G401 (cell line): ENCODE data around the gene ACKR3. TPM values are rescaled to one million over a fixed set of nuclear protein-coding genes. Genes with fewer than 3 reads are reported as not detected.

Source experiments
- DNase-seq: peaks from one replicate; pipeline ENCODE4 v3.0.0-alpha.2; 2015; ENCODE audit warnings: low spot score
- in situ Hi-C: cut with HindIII; loops from 2 replicates; pipeline ENCODE4 v1.10.0; 2016; ENCODE audit warnings: low sequenced_read_pairs, mixed read lengths
- total RNA-seq: library from RNA; depleted of rRNA; stranded (reverse); fragments of >200 nt; shearing (Covaris generic); gene quantifications from 2 replicates; pipeline ENCODE4 v1.2.3, GENCODE V29; 2014

The ACKR3 gene
- total RNA-seq, 1 experiment from 2014 or later: not detected

DNA sequence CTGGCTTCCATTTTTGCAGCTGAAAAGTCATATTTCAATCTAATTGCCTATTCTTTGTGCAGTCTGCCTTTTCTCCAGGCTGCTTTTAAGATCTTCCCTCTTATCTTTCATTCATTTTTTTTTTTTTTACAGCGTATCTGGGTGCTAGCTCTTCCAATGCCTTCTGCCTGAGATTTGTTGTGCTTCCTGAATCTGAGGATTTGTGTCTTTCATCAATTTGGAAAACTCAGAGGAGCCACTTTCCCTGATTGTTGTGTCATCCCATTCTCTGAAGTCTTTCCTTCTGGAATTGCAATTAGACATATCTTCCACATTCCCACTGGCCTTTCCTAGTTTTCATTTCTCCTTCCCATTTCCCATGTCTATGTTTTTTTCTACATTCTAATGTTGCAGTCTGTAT lies 21.9 kb upstream of the ACKR3 start:
- in situ Hi-C loops: no loop called here
- DNase-seq: no peak

- DNase-seq: no peak
- in situ Hi-C loops: no loop called here
These were observed 21.3 kb upstream of the ACKR3 start for GRCh38 chr2:236548179-236548921.

- in situ Hi-C loops: no loop called here
- no peak for DNase-seq
These were observed 20.5 kb upstream of the ACKR3 start for GRCh38 chr2:236549165-236549564.

DNA sequence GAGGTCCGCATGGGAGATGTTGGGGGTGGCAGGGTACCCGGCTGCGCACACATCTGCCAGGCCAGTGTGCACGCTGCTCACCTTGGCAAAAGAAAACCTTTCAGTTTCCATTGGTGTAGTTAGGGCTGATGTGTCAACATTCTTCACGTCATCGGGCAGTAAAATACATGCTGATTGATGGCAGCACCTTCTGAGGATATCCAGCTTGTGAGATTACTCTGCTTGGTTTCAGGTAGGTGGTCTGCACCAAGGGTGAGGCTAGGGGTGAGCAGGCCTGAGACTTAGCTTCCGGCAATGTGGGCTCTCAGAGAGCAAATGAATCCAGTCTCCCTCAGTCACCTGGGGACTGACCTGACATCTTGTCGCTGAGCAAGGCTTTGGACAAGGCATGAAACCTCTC lies 19.3 kb upstream of the ACKR3 start:
- DNase-seq: no peak
- in situ Hi-C loops: no loop called here

DNA sequence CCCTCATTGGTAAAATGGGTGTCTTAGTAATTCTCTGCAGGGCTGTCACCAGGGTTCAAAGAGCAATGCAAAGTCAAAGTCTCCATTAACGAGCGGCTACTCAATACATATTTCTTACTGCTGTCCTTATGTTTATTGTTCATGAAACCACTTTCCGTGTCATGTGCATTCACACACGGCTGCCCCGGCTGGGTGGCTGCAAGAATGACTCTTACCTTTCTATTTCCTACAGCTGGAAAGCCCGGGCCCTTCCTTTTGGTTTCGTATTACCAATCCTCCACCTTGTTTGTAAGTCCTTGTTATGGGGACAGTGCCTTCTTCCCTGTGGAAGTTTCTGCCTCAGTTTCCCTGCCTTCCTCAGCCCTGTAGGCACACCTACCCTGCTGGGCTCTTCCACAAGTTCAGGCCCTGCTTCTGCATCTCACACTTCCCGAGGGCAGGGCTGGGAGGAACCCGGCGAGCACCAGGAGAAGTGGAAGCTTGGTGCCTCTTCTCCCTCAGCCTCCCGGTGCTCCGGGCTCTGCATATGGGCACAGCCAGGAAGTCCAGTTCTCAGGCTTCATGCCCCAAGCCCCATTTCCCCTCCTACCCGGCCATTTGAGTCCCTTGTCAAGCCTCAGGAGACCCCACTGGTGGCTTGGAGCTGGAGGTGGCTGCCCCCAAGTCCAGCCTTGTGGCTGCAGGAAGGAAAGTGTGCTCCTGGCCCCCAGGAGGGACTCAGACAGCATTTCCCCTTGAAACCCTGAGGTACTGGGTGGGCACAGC lies 18.7 kb upstream of the ACKR3 start:
- in situ Hi-C loops: no loop called here

GRCh38 chr2:236551471-236552211 lies 18.0 kb upstream of the ACKR3 start:
- no peak for DNase-seq
- in situ Hi-C loops: no loop called here

More for the DNA sequence above, 18.7 kb upstream of the ACKR3 start:
- DNase-seq: no peak

GRCh38 chr2:236552212-236552542 lies 17.4 kb upstream of the ACKR3 start:
- DNase-seq: no peak
- in situ Hi-C loops: no loop called here

DNA sequence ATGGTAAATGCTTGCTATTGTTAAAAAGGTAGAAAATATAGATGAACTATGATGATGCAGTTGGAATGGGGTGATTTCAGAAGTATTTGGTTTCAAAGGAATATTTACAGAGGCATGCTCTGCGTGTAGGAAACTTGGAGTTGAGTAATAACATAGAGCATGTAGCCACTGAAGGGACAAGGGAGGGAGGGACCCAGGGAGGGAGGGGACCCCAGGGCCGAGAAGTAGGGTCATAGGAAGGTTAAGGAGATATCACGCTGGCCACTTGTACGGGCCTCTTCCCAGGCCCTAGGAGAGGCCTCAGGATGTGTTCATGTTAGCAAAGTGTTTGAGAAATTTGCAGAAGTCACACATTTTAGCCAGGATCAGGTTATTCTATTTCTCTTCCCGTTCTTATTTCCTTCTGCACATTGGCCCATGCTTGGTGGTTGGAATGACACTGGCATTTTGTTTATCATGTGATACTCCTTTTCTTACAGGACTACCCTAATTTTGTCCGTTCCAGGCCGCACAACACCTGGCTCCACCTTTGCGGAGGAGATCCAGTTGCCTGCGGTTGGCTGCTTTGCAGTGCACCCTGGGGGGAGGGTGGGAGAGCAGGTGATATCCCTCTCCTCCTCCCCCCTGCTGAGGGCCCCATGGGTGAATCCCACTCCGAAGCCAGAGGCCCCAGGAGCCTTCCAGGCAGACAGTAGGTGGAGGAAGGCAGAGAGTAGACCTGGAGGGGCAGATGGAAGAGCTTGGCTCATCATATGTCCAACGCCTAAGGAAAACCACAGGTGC lies 16.9 kb upstream of the ACKR3 start:
- in situ Hi-C loops: no loop called here
- DNase-seq: no peak

DNA sequence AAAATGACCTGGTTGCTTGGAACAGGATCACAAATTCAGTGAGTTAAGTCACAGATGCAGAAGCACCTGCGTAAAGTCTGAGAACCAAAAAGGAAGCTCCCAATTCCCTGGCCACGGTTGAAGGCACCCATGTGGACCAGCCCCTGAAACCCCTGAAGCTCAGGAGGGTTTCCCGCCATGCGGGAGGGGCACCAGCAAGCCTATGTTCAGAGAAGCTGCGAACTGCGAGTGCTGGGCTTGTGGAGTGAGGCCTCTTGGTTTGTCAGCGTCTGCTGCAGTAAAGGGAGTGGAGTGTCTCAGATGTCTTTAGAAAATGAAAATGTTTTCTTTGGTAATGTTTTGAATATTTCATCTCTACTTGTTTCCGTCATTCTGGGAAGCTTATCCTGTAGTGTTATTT lies 16.1 kb upstream of the ACKR3 start:
- DNase-seq: no peak
- in situ Hi-C loops: no loop called here

DNA sequence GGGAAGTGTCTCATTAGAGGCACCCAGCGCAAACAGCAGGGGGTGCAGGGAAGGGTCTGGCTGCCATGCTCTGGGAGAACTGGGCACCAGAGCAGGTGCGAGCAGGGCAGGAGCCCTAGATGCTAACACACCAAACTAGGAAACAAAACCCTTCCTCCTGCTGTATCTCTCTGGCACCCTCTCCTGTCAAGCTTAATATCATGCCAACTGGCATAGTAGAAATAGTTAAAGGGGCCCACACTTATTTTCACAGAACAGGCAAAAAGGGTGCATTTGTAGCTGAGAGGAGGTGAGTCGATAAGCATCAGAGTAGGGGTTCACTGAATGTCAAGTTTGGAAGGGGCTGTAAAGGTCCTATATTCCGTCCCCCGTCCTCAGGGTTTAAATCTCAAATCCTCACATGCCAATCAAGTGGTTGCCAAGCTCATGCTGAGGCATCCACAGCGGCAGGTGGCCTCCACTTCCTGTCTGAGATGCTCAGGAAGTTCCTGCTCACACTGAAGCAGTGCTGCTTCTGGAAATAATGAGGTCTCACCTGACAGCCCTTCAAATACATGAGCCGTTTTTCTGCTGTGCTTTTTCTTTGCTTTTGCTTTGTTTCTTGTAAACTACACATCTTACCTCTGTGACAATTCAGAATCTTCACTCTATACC lies 14.9 kb upstream of the ACKR3 start:
- in situ Hi-C loops: no loop called here
- DNase-seq: no peak

DNA sequence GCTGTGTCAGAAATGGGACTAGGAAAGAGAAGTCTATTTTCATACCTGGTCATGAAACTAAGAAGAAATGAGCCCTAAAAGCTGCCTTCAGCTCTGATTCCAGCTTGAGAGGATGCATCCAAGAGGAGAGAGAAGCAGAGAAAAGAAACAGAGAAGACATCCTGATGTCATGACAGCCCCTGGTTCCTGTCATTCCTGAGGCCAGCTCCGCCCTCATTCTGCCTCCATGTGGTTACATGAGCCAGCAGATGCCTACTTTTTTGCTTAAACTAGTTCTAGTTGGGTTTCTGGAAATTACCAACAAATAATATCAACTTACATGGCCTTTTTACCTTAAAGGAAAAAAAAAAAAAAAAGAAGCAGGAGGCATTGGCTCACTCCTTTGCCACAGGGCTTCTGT lies 14.1 kb upstream of the ACKR3 start:
- in situ Hi-C loops: no loop called here
- no peak for DNase-seq

GRCh38 chr2:236557306-236558030 lies 12.2 kb upstream of the ACKR3 start:
- no peak for DNase-seq
- in situ Hi-C loops: no loop called here

GRCh38 chr2:236558036-236558435 lies 11.6 kb upstream of the ACKR3 start:
- peak; percentile 23 for DNase-seq
- in situ Hi-C loops: no loop called here

- no peak for DNase-seq
- in situ Hi-C loops: no loop called here
These were observed 10.3 kb upstream of the ACKR3 start for GRCh38 chr2:236558993-236559978.

GRCh38 chr2:236561874-236562273 lies 7.8 kb upstream of the ACKR3 start:
- DNase-seq: no peak
- in situ Hi-C loops: no loop called here

DNA sequence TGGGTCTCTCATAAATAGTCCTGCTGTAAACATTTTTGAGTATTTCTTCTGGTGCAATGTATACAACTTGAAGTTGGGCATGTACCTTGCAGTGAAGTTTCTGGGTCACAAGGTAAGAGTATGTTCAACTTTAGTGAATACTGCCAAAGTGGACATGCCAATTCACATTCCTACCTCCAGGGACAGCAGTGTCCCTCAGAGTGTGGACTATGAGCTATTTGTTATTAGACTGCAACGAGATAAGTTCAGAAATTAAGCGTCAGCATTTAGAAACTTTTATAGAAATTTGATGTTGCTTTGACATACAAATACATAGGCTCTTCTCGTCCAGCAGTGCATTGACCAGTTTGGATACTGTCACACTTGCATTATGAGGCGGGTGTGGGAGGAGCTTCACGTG lies 7.2 kb upstream of the ACKR3 start:
- no peak for DNase-seq
- in situ Hi-C loops: no loop called here

DNA sequence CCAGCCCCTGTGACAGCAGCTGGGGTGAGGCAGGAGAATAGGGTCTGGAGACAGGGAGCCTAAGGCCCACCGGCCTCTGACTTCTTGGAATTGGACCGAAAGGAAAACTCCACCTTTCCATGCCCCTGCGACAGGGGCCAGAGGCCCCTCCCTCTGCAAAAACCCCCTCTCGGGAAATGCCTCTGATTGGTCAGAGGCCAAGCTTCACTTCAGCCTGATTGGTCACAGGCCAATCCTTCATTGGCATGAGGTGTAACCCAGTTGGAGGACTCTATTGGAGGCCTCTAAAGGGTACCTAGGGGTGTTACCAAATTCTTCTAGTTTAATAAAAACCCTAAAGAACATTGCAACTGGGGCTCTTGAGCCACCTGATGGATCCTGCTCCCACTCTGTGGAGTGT lies 5.7 kb upstream of the ACKR3 start:
- DNase-seq: no peak
- in situ Hi-C loops: no loop called here
